ENCODE measurements around the gene KRT26.
"Not testable (repeated sequence)": the region's sequence is repeated elsewhere in the genome, so short reads cannot be mapped to it uniquely, and the experiment has no call there.

KRT26 gene, protein sequence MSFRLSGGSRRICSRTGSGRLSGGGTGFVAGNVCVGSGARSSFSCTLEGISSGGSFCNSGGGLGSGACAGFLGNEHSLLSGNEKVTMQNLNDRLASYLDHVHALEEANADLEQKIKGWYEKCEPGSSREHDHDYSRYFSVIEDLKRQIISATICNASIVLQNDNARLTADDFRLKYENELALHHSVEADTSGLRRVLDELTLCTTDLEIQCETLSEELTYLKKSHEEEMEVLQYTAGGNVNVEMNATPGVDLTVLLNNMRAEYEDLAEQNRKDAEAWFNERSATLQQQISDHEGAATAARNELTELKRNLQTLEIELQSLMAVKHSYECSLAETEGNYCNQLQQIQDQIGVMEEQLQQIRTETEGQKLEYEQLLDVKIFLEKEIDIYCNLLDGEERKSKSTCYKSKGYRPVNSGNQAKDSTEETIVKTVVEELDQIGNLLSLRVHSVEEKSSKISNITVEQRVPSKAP

GRCh38 chr17:40772101-40772500 lies at the start of gene KRT26:
KRT26 (minus strand) TSS chr17:40772201; CDS start chr17:40772113, 88 bp downstream.
- DNase-seq (ENCODE audit: low read depth): no peak

- DNase-seq (ENCODE audit: low read depth): no peak
Observed at GRCh38 chr17:40821536-40821935, 49.5 kb upstream of the KRT26 start.

GRCh38 chr17:40820228-40820838 lies 48.3 kb upstream of the KRT26 start:
- DNase-seq (ENCODE audit: low read depth): no peak

- no peak for DNase-seq (ENCODE audit: low read depth)
Observed at GRCh38 chr17:40819528-40820125, 47.6 kb upstream of the KRT26 start.

DNA sequence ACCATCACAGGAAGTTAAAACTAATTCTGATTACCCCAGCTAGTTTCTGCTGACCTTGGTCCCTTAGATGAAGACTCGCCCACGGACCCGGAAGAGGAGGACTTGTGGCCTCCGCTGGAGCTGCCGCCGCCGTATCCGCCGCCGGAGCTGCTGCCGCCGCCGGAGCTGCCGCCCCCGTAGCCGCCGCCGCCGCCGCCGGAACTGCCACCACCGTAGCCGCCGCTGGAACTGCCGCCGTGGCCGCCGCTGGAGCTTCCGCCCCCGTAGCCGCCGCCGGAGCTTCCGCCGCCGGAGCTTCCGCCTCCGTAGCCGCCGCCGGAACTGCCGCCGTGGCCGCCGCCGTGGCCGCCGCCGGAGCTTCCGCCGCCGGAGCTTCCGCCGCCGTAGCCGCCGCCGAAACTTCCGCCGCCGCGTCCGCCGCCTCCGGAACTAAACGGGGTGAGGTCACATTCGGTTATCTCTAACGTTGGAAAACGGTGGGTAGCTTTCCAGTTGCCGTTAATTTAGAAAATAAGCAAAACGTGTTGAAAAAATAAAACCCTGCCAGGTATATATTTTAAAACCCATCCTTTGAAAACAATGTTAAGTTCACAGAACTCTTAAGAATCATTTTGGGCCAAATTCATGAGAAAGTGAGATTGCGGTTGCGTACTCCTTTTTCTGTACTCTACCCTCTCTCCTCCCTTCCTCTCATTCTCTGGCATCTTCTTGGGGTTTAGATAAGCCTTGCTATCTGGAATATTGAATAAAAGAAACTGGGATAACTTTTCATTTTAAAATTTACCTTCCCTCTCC lies 46.9 kb upstream of the KRT26 start:
- peak; percentile 82 for DNase-seq (ENCODE audit: low read depth)

GRCh38 chr17:40818343-40818732 lies 46.3 kb upstream of the KRT26 start:
- no peak for DNase-seq (ENCODE audit: low read depth)

GRCh38 chr17:40817103-40817682 lies 45.2 kb upstream of the KRT26 start:
- DNase-seq (ENCODE audit: low read depth): no peak

DNA sequence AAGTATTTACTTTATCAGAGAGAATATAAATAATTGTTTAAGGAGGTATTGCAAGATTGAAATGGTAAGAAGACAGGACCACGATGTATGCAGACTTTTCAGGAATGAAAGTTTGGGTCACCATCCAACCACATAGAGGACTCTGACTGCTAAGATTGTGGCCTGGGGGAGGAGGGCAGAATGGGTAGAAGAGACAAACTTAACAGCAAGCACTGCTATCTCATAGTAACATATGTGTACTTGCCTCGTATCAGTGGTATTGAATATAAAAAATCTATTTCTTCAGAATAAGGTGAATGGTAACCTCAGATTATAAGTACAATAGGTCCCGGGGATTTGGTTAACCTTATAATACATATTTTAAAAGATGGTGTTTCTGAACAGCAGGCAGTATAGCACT lies 44.6 kb upstream of the KRT26 start:
- DNase-seq (ENCODE audit: low read depth): no peak

DNA sequence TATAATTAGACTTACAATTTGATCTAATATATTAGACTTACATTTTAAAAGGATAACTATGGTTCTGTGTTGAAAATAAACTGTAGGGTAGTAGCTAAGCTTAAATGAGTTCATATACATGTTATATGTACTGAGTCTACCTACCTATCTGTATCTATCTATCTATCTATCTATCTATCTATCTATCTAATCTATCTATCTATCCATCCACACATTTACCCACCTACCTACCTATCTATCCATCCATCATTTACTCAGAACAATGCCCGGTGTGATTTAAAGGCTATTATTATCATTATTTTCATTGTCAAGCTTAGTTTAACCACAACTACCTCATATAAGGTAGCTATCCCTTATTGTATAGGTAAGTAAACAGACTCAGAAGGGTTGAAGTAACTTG lies 43.4 kb upstream of the KRT26 start:
- DNase-seq (ENCODE audit: low read depth): no peak

GRCh38 chr17:40814657-40815056 lies 42.7 kb upstream of the KRT26 start:
- DNase-seq (ENCODE audit: low read depth): not testable (repeated sequence)

- no peak for DNase-seq (ENCODE audit: low read depth)
Observed at GRCh38 chr17:40813804-40814203, 41.8 kb upstream of the KRT26 start.

DNA sequence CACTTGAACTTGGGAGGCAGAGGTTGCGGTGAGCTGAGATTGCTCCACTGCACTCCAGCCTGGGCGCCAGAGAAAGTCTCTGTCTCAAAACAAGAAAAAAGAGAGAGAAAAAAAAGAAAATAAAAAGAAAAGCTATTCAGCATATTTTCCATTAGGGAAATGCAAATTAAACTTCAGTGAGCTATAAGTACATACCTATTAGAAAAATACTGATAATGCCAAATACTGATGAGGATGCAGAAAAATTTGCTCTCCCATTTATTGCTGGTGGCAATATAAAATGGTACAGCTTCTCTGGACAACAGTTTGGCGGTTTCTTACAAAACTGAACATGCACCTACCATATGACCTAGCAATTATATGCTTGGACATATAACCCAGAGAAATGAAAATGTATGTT lies 40.6 kb upstream of the KRT26 start:
- DNase-seq (ENCODE audit: low read depth): no peak

- DNase-seq (ENCODE audit: low read depth): no peak
Observed at GRCh38 chr17:40810494-40810893, 38.5 kb upstream of the KRT26 start.

GRCh38 chr17:40809721-40810421 lies 37.9 kb upstream of the KRT26 start:
- DNase-seq (ENCODE audit: low read depth): no peak

DNA sequence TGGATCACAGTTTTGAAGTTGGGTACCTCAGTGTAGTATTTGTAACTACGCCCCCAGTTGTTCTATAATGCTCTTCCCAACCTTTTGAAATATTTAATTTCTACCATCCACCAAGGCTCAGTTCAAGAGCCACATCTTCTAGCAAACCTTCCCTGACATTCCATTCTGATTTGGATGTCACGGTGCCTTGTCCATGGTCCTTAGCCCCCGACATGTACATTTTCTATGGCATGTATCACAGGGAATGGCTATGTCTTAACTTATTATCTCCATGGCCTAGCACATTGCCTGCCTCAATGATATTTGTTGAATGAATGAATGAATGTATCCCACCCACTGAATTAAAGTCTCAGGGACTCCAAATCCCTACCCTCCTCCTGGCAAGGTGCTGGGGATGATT lies 34.1 kb upstream of the KRT26 start:
- no peak for DNase-seq (ENCODE audit: low read depth)

DNA sequence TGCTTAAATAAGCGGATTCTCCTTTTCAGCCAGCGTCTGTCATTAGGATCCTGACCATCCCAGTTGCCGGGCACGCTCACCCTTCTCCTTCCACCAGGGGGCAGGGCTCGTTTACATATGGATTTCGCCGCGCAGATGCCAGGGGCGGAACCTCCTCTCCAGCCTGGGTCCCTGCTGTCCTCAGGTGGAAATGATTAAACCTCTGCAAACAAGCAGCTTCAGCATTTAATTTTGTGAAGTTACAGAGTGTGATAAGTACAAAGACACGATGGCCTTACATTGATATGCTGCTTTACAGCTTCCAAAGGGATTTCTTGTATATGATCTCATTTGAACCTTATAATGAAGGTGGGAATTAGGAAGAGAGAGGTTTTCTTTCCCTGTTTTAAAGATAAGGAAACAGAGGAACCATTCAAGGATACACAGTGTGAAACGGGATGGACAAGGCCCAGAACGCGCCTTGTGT lies 31.6 kb upstream of the KRT26 start:
- DNase-seq (ENCODE audit: low read depth): peak; percentile 70

DNA sequence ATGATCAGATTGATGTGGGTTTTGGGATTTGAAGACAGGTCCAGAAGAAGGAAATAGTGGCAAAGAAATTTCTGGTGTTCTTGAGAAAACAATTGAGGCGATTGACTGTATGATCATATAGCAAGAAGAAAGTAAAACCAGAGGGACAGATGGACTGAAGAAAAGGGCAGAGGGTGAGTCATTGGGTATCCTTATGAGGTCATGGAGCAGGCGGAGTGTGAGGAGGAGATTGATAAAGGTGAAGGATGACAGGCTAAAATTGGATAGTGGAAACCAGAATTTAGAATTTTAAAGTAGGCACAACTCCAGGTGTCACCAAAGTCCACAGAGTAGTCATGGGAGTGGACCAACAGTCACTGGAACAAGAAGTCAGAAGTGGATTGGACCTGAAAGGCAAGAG lies 29.2 kb upstream of the KRT26 start:
- no peak for DNase-seq (ENCODE audit: low read depth)

- no peak for DNase-seq (ENCODE audit: low read depth)
Observed at GRCh38 chr17:40800381-40800780, 28.4 kb upstream of the KRT26 start.

GRCh38 chr17:40799859-40800258 lies 27.9 kb upstream of the KRT26 start, which contains the start of gene KRT28:
KRT28 (minus strand) TSS chr17:40799959; CDS start chr17:40799893, 66 bp downstream.
- no peak for DNase-seq (ENCODE audit: low read depth)

- DNase-seq (ENCODE audit: low read depth): no peak
Observed at GRCh38 chr17:40796846-40797245, 24.8 kb upstream of the KRT26 start.

DNA sequence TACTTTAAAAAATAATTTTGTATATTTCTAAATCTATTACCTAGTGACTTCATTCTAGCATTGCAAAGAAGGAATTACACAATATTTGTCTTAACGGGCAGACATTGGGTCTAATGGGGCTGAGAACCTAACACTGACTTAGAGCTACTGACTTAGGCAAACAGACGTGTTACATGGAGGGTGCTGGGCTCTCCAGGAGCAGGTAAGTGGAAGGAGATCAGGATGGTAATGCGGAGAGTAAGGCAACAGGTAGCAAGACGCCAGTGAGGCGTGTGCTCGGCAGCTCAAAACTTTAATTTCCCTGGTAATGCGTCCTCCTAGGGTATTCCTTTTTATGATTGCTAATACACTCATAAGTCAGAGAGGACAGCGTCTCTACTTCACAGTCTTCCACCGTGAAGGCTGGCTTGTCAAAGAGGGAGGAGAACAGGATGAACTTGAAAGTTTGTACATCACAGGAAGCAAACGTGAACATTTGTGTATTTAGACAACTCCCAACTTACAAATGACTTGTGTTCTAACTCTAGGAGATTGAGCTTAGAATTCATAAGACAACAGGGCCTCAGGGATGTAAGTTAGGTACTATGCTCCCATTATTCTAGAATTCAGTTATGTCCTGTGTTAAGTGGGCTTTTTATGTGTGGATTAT lies 23.1 kb upstream of the KRT26 start:
- DNase-seq (ENCODE audit: low read depth): no peak
